Measurements from ENCODE around the gene CCNG2. TPM values are rescaled to one million over a fixed set of nuclear protein-coding genes. Genes with fewer than 3 reads are reported as not detected.

CCNG2 gene
- total and polyA plus RNA-seq, 2 of the 4 experiments (the other 2 are of a cell fraction): 11.3 to 14.9 TPM

DNA sequence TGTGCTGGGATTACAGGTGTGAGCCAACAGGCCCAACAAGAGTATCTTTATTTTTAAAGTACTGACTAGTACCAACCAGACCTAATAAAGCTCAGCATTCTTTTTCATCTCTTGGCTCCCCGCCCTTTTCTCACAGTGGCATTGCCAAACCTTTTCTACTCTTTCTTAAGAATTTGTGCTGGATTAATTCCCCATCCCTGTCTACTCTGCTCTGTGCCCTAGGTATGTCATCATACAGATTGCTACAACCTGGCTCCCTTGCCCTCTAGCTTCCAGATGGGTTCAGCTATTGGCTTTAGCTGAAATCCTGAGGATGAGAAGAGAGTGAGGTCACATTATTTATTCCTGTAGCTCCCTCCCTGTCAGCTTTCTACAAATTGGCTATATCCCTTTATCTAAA, 46.3 kb upstream of the CCNG2 start:
- Histone ChIP-seq H3K27ac (ENCODE audit: insufficient read depth, low read length) (no peak overlapping the region), H2AFZ (replicated peaks; ENCODE audit: low read length, poor library complexity) (no peak overlapping the region), H3K79me1 (ENCODE audit: low read depth in 1 of 2, low read length in 2 of 2) (no peaks in the 10 kb centered on the region), H2AK5ac (ENCODE audit: low read depth, low read length) (no peak overlapping the region), H3K23ac (ENCODE audit: low read depth, low read length) (no peak overlapping the region), H4K20me1 (ENCODE audit: insufficient read depth, low read length) (no peaks in the 10 kb centered on the region), H3K4me1 (ENCODE audit: control insufficient read depth, insufficient read depth, low read length) (no peaks in the 10 kb centered on the region), H2BK5ac (ENCODE audit: low read depth, low read length, poor library complexity, severe bottlenecking) (no peak overlapping the region), H4K5ac (ENCODE audit: low read depth, low read length) (no peak overlapping the region), H3K27me3 (ENCODE audit: control insufficient read depth, insufficient read depth, low read length) (peaks cover 11% of the 10 kb centered on the region), H3K18ac (ENCODE audit: low read depth, low read length) (no peak overlapping the region), H3K9ac (ENCODE audit: low read depth, low read length) (no peak overlapping the region), H4K8ac (ENCODE audit: low read depth in 2 of 2, low read length in 2 of 2) (no peak overlapping the region), H3K56ac (ENCODE audit: extremely low read depth, insufficient read depth, low read length) (no peak overlapping the region), H2BK120ac (ENCODE audit: low read depth, low read length) (no peak overlapping the region), H3K9me1 (ENCODE audit: insufficient read depth, low read length) (no peaks in the 10 kb centered on the region), H3K4ac (ENCODE audit: low read depth, low read length) (no peak overlapping the region), H3K4me2 (ENCODE audit: low read depth, low read length) (no peak overlapping the region), H2BK20ac (ENCODE audit: low read depth, low read length) (no peak overlapping the region), H3K9me3 (ENCODE audit: control insufficient read depth, insufficient read depth, low read length) (no peaks in the 10 kb centered on the region), H3K4me3 (ENCODE audit: insufficient read depth, low read depth, low read length) (no peak overlapping the region), H2BK15ac (ENCODE audit: low read depth, low read length) (no peak overlapping the region), H3K14ac (replicated peaks; ENCODE audit: low read depth, low read length) (no peak overlapping the region), H4K91ac (ENCODE audit: insufficient read depth, low read depth, low read length) (no peak overlapping the region), H2AK9ac (replicated peaks; ENCODE audit: low read depth, low read length, poor library complexity) (no peak overlapping the region), H3K36me3 (ENCODE audit: control insufficient read depth, insufficient read depth, low read length) (no peaks in the 10 kb centered on the region)
- ATAC-seq (ENCODE audit: low read depth) (no peak), DNase-seq (no peak)
- TF ChIP-seq CHD1 (IDR thresholded peaks at IDR 0.05; ENCODE audit: low read depth, low read length) (no peak), MXI1 (IDR thresholded peaks at IDR 0.05; ENCODE audit: borderline replicate concordance, low read depth, low read length) (no peak), SMC3 (IDR thresholded peaks at IDR 0.05; ENCODE audit: low read depth, low read length) (no peak), MAFK (IDR thresholded peaks at IDR 0.05; ENCODE audit: low read depth, low read length) (no peak), POLR2A (IDR thresholded peaks at IDR 0.05; ENCODE audit: low read depth, low read length) (no peak), FOS (IDR thresholded peaks at IDR 0.05; ENCODE audit: low read depth, low read length) (no peak), CEBPB (IDR thresholded peaks at IDR 0.05; ENCODE audit: low read depth, low read length) (no peak), RCOR1 (IDR thresholded peaks at IDR 0.05; ENCODE audit: insufficient replicate concordance, low read length) (no peak)
- in situ Hi-C loops (cut with MboI; ENCODE audit: low sequenced_read_pairs) (no loop called here), intact Hi-C loops (cut with micrococcal nuclease) (no loop called here), dilution Hi-C loops (cut with HindIII; ENCODE audit: low sequenced_read_pairs, unreplicated experiment) (no loop called here)
- WGBS, 2 experiments (ENCODE audit: extremely low coverage in 2 of 2, insufficient read length in 1 of 2): 40% methylated on average over 1 of the region's 1 CpG; no CpG with 5 or more reads in 1 of the 2 experiments
- no TSS peak for BruUV-seq (replicated peaks)
- ChIA-PET POLR2A (ENCODE audit: unreplicated experiment) (no interaction called here), CTCF (no interaction called here)

All from IMR-90 (cell line).